Liver (tissue), 9 donors: ENCODE measurements around the gene NSG1. TPM values are rescaled to one million over a fixed set of nuclear protein-coding genes. Genes with fewer than 3 reads are reported as not detected.

Source experiments
- DNase-seq: peaks from one replicate; pipeline ENCODE4 v3.0.0-alpha.2; 2017; ENCODE audit warnings: low spot score
- H3K27ac ChIP-seq, 2 donors: one replicate each; pipeline ENCODE4 v1.7.0; 2013; ENCODE audit warnings: inconsistent platforms in 2 of 2, low read length in 2 of 2, control low read depth in 1 of 2, low read depth in 1 of 2, mild to moderate bottlenecking in 1 of 2
- H3K27me3 ChIP-seq, 4 donors: one replicate each; pipeline versions ENCODE4 v1.6.1 to v1.7.0; 2013; ENCODE audit warnings: low read length in 3 of 4, inconsistent platforms in 1 of 4, mild to moderate bottlenecking in 1 of 4, moderate library complexity in 1 of 4; ENCODE audit not compliant: control insufficient read depth in 4 of 4, insufficient read depth in 4 of 4
- H3K36me3 ChIP-seq, 4 donors: one replicate each; pipeline versions ENCODE4 v1.6.1 to v1.7.0; 2013; ENCODE audit warnings: low read length in 3 of 4, mild to moderate bottlenecking in 3 of 4, low read depth in 1 of 4, moderate library complexity in 1 of 4; ENCODE audit not compliant: control insufficient read depth in 4 of 4, insufficient read depth in 3 of 4
- H3K4me1 ChIP-seq, 4 donors: one replicate each; pipeline versions ENCODE4 v1.6.1 to v1.7.0; 2013; ENCODE audit warnings: low read length in 3 of 4, mild to moderate bottlenecking in 3 of 4, moderate library complexity in 1 of 4; ENCODE audit not compliant: control insufficient read depth in 4 of 4, insufficient read depth in 4 of 4
- H3K4me3 ChIP-seq, 3 donors: one replicate each; pipeline versions ENCODE4 v1.6.1 to v1.7.0; 2013; ENCODE audit warnings: low read length in 3 of 3, control low read depth in 1 of 3, low read depth in 1 of 3, mild to moderate bottlenecking in 1 of 3
- H3K9ac ChIP-seq, 2 donors: one replicate each; pipeline ENCODE4 v1.7.0; 2013; ENCODE audit warnings: low read length in 2 of 2, mild to moderate bottlenecking in 2 of 2, moderate library complexity in 2 of 2, control low read depth in 1 of 2, low read depth in 1 of 2
- H3K9me3 ChIP-seq, 4 donors: one replicate each; pipeline versions ENCODE4 v1.6.1 to v1.7.0; 2013; ENCODE audit warnings: low read length in 3 of 4; ENCODE audit not compliant: control insufficient read depth in 4 of 4
- EGR1 ChIP-seq, 2 donors: IDR thresholded peaks; 2 replicates each; pipeline ENCODE4 v1.6.1; 2016 to 2018; ENCODE audit warnings: antibody characterized with exemption in 2 of 2, low read depth in 2 of 2
- FOXA1 ChIP-seq: IDR thresholded peaks from 2 replicates; pipeline ENCODE4 v1.6.1; 2016; ENCODE audit warnings: antibody characterized with exemption
- FOXA2 ChIP-seq: IDR thresholded peaks from 2 replicates; pipeline ENCODE4 v1.6.1; 2016; ENCODE audit warnings: antibody characterized with exemption
- JUND ChIP-seq, 2 donors: IDR thresholded peaks; 2 replicates each; pipeline ENCODE4 v1.6.1; 2016; ENCODE audit warnings: antibody characterized with exemption in 2 of 2
- NR2F2 ChIP-seq: IDR thresholded peaks from 2 replicates; pipeline ENCODE4 v1.6.1; 2016; ENCODE audit warnings: antibody characterized with exemption
- RAD21 ChIP-seq, 2 donors: IDR thresholded peaks; 2 replicates each; pipeline ENCODE4 v1.6.1; 2016; ENCODE audit warnings: antibody characterized with exemption in 2 of 2, mild to moderate bottlenecking in 2 of 2
- RXRA ChIP-seq, 2 donors: IDR thresholded peaks; 2 replicates each; pipeline ENCODE4 v1.6.1; 2017 to 2018; ENCODE audit warnings: antibody characterized with exemption in 2 of 2, mild to moderate bottlenecking in 1 of 2
- SP1 ChIP-seq: IDR thresholded peaks from 2 replicates; pipeline ENCODE4 v1.6.1; 2018; ENCODE audit warnings: antibody characterized with exemption, mild to moderate bottlenecking
- TAF1 ChIP-seq: conservative IDR thresholded peaks from 2 replicates; pipeline ENCODE4 v1.6.1; 2016; ENCODE audit warnings: antibody characterized with exemption, mild to moderate bottlenecking
- YY1 ChIP-seq: IDR thresholded peaks from 2 replicates; pipeline ENCODE4 v1.6.1; 2016; ENCODE audit warnings: antibody characterized with exemption, mild to moderate bottlenecking
- ZBTB33 ChIP-seq: IDR thresholded peaks from 2 replicates; pipeline ENCODE4 v1.6.1; 2016; ENCODE audit warnings: antibody characterized with exemption
- WGBS: extraction: QIAGEN DNeasy Blood & Tissue Kit; methylation state at CpG from one replicate; pipeline ENCODE4 v1.1.7; 2013; 5-methylcytosine and 5-hydroxymethylcytosine counted together
- polyA plus RNA-seq, 2 donors: library from polyadenylated mRNA; stranded (reverse) in 1 of 2; unstranded in 1 of 2; fragments of 200-250 nt in 1 of 2; fragments of >200 nt in 1 of 2; fragmentation: Nextera tagmentation in 1 of 2; extraction: Ambion mirVana in 1 of 2; gene quantifications; one replicate each; pipeline versions ENCODE4 v1.2.1 to v1.2.3, GENCODE V29; 2013 to 2015
- total RNA-seq, 2 donors: library from RNA; depleted of rRNA; stranded (reverse); fragments of >200 nt; gene quantifications; one replicate each; pipeline ENCODE4 v1.2.3, GENCODE V29; 2014
- TF ChIP-seq, protein P1 (sequence below): IDR thresholded peaks from 2 replicates; pipeline ENCODE4 v1.6.1; 2016; ENCODE audit warnings: antibody characterized with exemption
- TF ChIP-seq, protein P2 (sequence below): fragments of 150-350 bp; IDR thresholded peaks from 2 replicates; pipeline ENCODE4 v1.5.1; 2017; ENCODE audit warnings: improper control_type of control experiment, low read depth, low read length; ENCODE audit not compliant: missing input control
- donor health status: healthy.
- donor health status: healthy.
- donor health status: healthy.
- donor health status: healthy.
- donor health status: healthy.

Gene NSG1
- total and polyA plus RNA-seq, 4 donors = under 0.01 to 0.33 (median 0.13) TPM

GRCh38 chr4:4425119-4425690 lies 38.3 kb downstream of the NSG1 start:
- no peak overlapping the region for H3K4me3 ChIP-seq
- TF ChIP-seq JUND (IDR thresholded peaks at IDR 0.05) (no peak), NR2F2 (no peak), ZBTB33 (no peak), EGR1 (IDR thresholded peaks at IDR 0.05; ENCODE audit: low read depth in 2 of 2) (no peak), RXRA (IDR thresholded peaks at IDR 0.05) (no peak), TAF1 (no peak), FOXA2 (no peak), RAD21 (IDR thresholded peaks at IDR 0.05) (no peak), YY1 (no peak), SP1 (no peak), FOXA1 (no peak)
- TF ChIP-seq, protein P1, sequence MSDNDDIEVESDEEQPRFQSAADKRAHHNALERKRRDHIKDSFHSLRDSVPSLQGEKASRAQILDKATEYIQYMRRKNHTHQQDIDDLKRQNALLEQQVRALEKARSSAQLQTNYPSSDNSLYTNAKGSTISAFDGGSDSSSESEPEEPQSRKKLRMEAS = no peak
- TF ChIP-seq, protein P2, sequence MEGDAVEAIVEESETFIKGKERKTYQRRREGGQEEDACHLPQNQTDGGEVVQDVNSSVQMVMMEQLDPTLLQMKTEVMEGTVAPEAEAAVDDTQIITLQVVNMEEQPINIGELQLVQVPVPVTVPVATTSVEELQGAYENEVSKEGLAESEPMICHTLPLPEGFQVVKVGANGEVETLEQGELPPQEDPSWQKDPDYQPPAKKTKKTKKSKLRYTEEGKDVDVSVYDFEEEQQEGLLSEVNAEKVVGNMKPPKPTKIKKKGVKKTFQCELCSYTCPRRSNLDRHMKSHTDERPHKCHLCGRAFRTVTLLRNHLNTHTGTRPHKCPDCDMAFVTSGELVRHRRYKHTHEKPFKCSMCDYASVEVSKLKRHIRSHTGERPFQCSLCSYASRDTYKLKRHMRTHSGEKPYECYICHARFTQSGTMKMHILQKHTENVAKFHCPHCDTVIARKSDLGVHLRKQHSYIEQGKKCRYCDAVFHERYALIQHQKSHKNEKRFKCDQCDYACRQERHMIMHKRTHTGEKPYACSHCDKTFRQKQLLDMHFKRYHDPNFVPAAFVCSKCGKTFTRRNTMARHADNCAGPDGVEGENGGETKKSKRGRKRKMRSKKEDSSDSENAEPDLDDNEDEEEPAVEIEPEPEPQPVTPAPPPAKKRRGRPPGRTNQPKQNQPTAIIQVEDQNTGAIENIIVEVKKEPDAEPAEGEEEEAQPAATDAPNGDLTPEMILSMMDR = no peak
- H3K27me3 ChIP-seq = no peaks in the 10 kb centered on the region
- 93% methylated on average over 13 of the region's 13 CpGs for WGBS
- H3K9me3 ChIP-seq = no peaks in the 10 kb centered on the region
- no peak for DNase-seq
- peaks cover 3 to 34% (median 18%) of the 10 kb centered on the region in 4 donors for H3K36me3 ChIP-seq
- H3K9ac ChIP-seq = no peak overlapping the region
- no peak overlapping the region for H3K27ac ChIP-seq
- H3K4me1 ChIP-seq = peaks cover 0 to 9% (median under 1%) of the 10 kb centered on the region in 4 donors

- H3K4me1 ChIP-seq = peaks cover 0 to 9% (median under 1%) of the 10 kb centered on the region in 4 donors
- no peak overlapping the region for H3K27ac ChIP-seq
- TF ChIP-seq, protein P2 = no peak
- TF ChIP-seq YY1 = no peak
- no peak for TF ChIP-seq SP1
- TF ChIP-seq NR2F2 = no peak
- no peak for TF ChIP-seq FOXA2
- no peak for TF ChIP-seq JUND (IDR thresholded peaks at IDR 0.05)
- no peak for TF ChIP-seq ZBTB33
- no peak for DNase-seq
- H3K9me3 ChIP-seq = no peaks in the 10 kb centered on the region
- H3K27me3 ChIP-seq = no peaks in the 10 kb centered on the region
- no peak overlapping the region for H3K9ac ChIP-seq
- 96% methylated on average over 7 of the region's 7 CpGs for WGBS
- H3K4me3 ChIP-seq = no peak overlapping the region
- peaks cover 0 to 29% (median 14%) of the 10 kb centered on the region in 4 donors for H3K36me3 ChIP-seq
Measured at GRCh38 chr4:4425696-4426095, 38.8 kb downstream of the NSG1 start.
